ENCODE data around the gene RNF207.
A peak's percentile ranks its signal among the peaks of the same experiment; 100 is the strongest.

The RNF207 gene, protein sequence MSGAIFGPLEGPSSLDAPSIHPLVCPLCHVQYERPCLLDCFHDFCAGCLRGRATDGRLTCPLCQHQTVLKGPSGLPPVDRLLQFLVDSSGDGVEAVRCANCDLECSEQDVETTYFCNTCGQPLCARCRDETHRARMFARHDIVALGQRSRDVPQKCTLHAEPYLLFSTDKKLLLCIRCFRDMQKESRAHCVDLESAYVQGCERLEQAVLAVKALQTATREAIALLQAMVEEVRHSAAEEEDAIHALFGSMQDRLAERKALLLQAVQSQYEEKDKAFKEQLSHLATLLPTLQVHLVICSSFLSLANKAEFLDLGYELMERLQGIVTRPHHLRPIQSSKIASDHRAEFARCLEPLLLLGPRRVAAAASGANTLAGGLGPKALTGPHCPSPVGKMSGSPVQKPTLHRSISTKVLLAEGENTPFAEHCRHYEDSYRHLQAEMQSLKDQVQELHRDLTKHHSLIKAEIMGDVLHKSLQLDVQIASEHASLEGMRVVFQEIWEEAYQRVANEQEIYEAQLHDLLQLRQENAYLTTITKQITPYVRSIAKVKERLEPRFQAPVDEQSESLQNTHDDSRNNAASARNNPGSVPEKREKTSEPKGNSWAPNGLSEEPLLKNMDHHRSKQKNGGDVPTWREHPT

DNA sequence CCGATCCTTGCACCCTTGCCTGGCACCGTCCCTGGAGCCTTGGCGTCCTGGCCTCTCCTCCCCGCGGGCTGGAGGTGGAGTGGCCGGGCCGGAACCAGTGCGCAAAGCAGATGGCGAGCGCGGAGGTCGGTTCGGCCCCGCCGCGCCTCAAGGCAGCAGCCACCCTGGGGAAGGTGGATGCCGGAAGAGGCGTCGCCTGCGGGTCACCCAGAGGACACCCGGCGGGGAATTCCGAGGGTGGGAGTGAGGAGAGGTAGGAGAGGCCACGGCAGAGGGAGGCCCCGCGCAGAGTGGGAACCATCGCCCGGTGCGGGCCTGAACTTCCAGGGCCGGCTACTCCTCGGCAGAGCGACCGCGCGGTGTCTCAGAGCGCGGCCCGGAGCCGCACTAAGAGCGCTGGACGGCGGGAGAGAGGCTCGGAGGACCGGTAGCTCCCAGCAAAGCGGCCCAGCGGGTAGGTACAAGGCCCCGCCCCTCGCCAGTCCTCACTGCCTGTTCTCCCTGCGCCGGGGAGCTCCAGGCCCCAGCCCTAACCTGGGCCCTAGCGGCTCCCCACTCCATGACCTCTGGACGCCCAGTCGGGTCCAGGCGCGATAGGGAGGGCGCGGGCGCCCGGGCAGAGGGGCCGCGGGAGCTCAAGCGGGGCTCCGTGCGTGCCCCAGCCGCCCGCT is at the start of gene RNF207:
Gene RNF207 (plus strand): TSS at position 271 of the 671 bp plus-strand sequence. CDS start 417 bp downstream, outside the sequence.
- DNase-seq, result no peak

DNA sequence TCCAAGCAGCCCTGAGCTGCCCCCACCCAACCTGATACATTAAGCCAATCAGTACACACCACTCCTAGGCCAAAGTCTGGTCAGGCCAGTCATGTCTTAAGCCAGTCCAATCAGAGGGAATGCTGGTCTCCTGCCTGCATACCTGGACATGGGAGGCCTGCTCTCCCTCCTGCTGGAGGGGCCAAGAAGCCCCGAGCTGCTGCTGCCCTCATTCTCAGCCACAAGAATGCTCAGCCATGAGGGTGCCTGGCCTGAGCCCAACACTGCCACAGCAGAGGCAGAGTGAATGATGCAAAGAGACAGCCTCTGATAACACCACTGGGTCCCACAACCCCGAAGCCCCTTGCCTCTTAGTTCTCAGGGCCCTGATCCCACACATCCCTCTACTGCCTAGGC is 48.8 kb upstream of the RNF207 start:
- DNase-seq, result no peak

DNA sequence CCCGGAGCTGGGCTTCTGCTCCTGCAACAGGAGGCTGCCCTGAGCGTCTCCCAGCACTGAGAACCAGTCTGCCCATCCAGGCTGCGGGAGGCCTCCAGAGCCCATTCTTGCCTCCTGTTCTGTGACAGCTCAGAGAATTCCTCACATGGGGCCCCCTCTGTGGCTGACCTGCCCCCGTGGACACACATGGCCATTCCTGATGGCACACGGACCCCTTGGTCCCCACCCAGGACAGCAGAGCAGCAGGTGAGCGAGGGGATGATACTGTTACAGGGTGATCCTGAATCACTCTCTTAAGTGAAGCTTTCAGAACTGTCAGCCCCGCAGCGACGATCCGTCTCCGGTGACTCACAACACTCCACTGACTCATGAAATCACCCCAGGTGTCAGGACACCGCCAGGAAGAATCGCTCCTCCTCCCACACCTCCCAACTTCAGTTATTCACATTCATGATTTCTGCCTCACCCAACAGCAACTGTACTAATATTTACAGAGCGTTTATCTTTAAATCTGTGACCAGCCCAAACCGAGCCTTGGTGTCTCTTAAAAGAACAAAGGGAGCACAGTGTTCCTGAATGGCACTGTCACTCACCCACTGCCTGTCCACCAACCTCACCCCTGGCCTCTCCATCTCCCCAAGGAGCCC is 48.3 kb upstream of the RNF207 start:
- peak; percentile 31 for DNase-seq

DNA sequence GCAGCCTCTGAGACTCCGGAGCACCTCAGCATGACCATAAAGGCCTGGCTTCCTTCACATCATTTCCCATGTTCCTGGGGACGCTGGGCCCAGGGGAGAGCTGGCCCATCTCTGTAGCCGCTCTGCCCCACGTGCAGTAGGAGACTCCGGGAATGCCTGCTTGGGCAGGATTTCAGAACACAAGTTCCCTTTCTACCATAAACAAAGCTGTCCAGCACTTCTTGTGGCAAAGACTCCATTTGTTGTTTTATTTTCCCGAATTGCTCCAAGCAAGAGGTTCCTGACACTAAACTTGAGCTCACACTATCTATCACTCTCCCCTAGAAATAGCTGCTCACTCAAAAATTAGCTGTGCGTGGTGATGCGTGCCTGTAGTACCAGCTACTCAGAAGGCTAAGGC is 47.7 kb upstream of the RNF207 start:
- no peak for DNase-seq

DNA sequence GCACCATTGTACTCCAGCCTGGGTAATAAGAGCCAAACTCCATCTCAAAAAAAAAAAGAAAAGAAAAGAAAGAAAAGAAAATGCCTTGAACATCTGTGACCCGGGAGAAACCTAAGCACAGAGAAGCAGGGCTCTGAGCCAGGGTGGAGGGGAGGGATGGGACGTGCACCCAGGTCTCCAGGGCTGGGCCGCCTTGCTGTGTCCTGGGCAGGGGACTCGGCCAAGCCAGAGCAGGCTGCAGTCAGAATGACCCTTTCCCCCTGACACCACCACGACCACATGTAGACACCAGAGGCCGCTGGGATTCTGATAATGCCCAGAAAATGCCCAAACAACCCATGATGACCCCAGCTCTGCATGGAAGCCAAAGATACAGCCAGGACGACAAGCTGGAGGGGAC is 43.6 kb upstream of the RNF207 start:
- no peak for DNase-seq

DNA sequence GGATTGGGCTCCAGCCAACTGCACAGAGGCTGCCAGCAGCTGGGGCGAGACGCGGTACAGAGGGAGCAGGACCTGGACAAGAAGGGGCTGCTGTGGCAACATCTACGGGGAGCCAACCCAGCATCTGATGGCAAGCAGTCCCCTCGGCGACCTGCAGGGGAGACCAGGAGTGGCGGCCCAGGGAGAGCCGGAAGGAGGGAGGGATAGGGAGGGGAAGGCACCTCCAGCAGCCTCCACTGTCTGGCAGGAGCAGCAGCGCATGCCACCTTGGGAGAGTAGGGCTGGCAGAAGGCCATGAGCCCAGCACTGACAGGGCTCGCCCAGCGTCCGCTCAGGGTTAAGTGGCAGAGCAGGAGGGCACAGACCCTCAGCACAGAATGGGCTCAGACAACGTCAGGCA is 43.1 kb upstream of the RNF207 start:
- DNase-seq, result no peak

DNA sequence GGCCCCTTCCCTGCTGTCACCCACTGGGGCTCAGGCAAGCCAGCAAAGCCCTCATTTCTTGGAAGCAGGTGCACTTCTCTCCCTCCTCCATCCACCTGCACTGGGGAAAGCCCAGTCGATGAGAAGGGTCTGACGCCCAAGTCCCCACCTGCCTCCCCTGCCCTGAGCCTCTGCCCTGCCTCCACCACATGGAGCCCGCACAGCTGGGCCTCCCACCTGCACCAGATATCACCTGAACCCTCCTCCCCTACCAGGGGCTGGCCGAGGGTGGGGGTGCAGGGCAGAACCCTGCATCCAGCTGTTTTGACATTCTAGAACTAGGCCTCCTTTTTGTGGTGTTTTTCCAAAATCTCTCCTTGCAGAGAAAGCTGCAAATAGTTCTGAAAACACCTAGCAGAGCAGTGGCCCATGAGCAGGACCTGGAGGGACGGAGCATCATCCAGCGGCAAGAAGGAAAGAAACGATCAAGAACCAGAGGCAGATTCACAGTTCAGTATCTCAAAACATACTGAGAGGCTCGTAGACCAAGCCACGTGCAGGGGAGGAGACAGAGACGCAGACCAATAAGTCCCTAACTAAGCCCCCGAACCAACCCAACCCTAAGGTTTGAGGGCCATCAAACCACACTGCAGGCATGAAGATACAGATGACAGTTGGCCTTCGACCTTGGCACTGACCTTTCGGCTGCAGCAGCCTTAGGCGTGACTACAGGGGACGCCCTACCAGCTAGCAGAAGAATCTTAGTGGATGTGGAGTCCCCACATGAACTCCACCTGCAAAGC is 42.5 kb upstream of the RNF207 start:
- DNase-seq, result no peak

DNA sequence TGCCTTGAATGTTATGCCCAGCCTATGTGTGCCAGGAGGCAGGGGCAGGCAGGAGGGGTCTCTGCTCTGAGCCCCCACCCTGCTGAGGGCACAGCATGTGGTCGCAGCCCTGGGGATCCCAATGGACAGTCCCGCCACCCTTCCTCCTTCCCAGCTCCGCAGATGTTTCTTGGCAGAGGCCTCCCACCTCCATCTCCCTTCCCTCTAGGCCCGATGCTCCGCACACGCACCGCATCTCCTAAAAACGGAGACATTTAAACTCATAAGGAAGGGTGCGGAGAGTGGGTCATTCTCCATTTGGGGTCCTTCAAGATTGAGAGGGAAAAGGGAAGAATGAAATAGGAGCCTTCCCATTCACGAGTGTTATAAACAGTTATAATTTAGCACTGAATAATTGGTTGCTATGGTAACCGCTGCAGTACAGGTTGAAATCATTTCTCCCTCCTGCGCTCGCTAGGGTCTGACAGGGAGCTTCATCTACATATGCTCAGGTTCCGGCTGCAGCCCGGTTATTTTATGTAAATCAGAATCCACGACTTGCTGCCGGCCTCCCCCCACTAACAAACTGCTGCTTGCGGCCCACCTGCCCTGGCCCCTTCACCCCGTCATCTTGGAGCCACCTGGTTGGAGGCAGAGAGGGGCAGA is 41.8 kb upstream of the RNF207 start:
- DNase-seq, result no peak

DNA sequence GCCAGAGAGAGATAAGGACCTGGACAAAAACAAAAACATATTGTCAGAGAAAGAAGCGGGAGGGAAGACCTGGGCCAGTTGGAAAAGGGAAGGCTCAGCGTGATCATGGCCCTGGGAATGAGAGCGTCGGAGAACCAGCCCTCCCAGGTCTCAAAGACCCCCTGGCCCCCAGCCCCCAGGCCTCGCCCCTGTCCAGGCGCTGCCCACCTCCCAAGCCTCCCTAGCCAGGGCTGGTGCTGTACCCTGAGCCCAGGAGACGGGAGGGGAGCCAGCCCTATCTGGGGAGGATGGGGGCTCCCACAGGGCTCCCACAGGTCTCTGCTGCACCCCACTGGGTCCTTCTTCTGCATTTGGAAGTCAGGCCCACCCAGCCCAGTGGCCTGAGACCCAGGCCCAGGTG is 40.9 kb upstream of the RNF207 start:
- no peak for DNase-seq

DNA sequence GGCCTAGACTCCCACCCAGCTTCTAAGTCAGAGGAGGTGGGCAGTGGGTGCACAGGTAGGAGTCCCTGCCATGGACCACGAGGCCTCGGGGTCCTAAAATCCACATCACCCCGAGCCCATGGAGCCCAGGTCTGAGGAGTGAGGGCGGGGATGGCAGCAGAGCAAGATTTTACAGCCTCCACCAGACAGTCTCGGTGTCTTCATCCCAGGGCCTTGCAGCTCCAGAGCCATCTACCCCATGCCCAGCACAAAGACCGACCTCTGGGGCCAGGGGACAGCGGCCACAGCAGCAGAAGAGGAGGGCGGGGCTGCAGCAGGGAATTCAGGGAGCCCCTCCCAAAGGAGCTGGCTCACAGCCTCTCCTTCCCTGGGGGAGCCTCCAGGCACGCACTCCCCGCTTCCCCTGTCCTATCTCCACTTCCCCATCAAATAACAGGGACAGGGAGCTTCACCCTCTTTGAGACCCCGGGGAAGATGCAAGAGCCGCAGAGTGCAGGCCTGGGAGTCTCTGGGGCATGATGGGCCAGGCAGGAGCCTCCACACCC is 40.4 kb upstream of the RNF207 start:
- no peak for DNase-seq

DNA sequence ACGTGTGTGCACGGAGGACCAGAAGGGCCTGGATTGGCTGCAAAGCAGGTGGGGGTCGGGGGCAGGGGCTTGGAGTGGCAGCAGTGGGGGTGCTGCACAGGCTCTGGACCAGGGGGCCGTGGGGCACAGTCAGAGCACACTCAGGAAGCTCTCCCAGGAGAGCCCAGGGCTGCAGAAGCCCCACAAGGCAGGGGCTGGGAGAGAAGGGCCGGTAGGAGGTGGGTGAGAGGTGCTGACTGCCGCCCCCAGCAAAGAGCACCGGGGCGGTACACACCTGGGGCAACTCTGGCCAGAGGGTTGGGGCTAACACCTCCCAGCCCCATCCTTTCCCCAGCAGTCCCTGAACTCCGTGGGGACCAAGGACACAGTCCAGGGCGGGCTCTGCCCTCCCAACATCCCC is 39.7 kb upstream of the RNF207 start:
- no peak for DNase-seq

DNA sequence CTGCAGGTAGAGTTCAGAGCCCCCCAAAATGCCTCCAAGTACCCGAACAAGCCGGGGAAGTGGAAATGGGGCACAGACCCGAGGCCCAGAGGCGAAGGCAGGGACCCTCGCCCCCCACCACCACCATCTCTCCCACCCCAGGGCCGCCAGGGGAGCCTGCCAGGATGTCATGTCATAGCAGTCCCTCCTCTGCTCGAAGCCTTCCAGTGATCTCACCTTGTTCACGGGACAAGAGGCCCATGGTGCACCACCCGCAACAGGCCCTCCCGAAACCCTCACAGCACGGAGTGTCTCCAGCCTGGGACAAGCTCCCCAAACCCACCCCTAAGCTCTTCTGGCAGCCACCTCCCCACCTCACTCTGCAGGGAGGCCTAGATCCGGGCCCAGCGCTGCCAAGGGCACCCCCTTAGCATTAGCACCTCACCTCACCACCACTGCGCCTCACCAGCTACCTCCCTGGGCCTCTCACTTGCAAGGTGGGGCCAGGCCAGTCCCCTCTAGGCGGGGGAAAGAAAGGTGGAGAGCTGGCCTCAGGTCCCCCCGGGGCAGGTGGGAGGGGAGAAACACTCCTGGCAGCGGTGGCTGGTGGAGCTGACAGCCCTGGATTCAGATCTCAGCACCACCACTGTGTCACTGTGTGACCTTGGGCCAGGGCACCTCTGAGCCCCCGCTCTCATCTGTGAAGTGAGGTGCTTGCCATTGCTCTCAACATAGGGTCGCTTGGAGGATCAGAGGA is 39.1 kb upstream of the RNF207 start:
- no peak for DNase-seq

DNA sequence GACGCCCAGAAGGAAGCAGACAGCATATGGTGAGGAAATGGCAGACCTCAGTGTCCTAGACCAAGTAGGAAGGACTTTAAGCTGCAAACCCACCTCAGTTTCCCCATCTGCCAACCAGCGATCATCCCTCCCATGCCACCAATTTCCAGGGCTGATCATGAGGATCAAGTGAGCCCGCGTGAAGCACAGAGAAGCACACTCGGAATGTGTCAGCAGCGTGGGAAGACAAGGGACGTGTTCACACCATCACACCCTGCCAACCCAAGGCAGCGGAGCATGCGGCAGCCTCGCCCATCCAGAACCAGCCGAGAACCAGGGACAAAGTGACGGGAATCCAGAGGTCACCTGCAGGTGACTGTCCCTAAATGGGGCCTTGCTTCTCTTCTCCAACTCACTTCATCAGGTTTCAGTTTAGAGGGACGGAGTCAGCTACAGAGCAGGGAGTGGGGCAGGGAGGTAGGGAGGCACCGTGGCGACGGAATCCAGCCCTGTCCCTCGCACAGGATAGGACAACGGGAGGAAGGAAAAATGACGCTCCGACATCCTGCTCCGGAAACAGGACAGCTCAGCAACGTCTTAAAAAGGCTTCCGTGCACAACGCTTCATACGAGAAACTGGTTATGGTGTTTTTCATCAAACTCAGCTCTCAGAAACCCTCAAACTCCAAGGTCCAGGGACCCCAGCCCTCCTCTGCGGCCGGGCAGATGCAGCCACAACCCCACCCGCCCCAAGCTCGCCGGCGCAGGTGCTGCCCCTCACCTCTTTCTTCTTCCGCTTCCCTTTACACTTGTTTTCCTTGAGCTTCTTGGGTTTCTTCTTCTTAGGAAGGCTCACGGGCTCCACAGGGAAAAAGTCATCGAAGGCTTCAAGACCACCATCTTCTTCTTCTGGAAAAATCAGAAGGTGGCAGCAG is 38.3 kb upstream of the RNF207 start:
- no peak for DNase-seq

DNA sequence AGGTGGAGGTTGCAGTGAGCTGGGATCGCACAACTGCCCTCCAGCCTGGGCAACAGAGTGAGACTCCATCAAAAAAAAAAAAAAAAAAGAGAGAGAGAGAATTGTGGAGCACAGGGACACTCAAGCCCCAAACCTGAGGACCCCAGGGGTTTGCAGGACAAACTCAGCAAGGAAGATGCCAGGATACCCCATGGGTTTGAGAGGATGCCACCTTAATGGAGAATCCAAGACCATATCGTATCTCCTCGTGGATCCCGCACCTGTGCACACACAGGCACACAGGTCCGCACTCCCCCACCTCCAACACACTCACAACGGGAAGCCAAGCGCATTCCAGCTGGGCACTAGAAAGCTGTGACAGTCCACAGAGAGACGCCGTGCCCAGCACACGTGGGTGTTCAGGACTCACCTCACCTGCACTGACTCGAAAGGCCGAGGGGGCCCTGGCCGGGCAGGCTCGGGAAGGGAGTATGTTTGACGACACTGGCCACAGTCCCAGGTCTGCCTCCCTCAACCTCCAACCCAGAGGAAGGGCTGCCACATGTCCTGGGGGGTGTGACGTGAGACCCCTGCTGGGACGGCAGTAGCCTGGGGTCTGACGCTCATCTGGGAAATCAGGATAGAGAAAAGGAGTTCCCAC is 36.9 kb upstream of the RNF207 start:
- no peak for DNase-seq

DNA sequence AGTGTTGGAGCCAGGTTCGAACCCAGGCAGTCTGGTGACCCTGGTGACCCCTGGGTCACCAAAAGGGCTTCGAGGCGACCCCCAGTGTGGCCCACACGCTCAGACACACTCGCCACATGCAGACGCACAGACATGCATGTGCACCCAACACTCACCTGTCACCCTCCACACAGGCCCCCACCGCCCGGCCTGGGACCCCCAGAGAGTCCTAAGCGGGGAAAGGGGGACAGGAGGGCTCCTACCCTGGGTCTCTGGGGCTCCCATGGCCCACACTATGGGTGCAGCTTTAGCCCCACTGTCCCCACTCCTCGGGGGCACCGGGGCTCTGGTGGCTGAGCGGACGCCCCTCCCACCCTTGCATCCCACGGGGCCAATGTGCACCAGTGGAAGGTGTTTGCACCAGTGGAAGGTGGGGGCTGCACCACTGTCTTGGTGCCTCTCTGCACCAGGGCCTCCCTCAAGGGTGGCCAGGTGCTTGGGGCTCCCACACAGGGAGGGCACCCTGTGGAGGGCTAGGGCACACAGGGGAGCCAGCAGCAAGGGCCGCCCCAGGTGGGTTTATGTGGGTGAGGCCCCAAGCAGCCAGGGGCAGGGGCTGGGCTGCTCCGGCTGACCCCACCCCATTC is 35.7 kb upstream of the RNF207 start:
- no peak for DNase-seq

DNA sequence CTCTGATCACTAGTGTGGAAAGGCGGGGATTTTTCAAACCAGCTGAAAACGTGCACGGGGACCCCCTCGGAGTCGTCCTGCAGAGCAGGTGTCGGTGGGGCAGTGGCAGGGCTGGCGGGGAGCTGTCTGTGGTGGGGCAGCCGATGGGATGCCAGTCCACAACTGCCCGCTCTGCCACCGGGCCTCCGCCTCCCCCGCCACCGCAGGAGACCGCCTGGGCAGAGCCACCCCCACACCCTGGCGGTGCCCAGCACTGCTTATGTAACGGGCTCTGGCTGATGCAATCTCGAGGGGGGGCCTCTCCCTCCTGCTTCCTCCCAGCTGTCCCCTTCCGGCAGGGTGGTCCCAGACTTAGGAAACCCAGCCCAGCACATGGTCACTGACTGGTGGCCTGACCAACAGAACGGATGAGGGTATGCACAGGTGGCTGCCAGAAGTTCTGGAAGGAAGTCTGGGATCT is 35.1 kb upstream of the RNF207 start:
- no peak for DNase-seq

DNA sequence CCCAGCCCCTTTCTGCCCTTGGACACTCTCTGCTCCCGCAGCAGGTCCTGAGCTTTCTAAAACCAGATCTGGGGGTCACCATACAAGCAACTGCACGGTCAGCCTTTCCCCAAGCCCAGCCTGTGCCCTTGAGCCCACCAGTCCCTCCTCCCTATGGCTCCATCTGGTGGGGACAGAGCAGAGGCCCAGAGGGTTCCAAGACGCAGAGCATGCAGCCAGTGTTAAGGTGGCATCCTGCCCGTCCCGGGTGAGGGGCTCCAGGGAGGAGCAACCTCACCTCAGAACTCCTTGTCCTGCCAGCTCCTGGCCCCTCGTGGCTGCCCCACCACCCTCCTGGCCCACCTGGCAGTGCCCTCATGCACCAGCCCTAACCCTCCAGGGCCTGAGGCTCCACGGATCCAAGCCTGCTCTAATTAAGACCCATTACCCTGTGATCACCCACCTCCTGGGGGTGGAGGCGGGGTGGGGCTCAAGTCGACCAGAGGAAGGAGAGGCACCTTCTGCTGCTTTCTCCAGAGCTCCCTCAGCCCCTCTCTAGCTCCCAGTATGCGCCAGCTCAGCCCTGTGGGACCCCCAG is 34.3 kb upstream of the RNF207 start:
- no peak for DNase-seq

DNA sequence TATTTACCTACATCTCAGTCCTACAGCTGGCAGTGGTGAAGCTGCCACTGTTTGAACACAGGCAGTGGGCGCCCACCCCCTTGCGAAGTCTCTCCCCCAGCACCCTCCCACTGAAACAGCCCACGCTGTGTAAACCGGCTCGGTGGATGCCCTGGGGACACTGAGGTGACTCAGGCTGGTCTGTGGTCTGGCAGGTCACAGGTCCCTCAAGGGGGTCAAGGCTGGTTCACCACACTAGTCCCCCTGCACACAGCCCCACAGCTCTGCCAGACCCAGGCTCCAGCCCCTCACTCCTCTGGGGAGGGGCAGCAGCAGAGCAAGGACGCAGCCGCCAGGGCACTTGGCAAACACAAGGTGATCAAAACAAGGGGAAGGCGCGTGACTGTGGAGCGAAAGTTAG is 33.4 kb upstream of the RNF207 start:
- DNase-seq, result no peak

All from NCI-H774 (cell line).